GM12878 (cell line): ENCODE measurements around the gene ELL. TPM values are rescaled to one million over a fixed set of nuclear protein-coding genes. Genes with fewer than 3 reads are reported as not detected.

Source experiments
- ATAC-seq: fragments of 200-7000 bp; cut with Tn5 transposase; 3 replicates; pipeline ENCODE4 v1.9.1; 2020; ENCODE audit warnings: mild to moderate bottlenecking, moderate library complexity
- BruUV-seq: library from RNA; stranded (reverse); fragments of 400-500 nt; replicated peaks from 2 replicates; lab custom pipeline; 2021; lab: Mats Ljungman, UMichigan
- CTCF ChIA-PET: fragments of 300-600 bp; sonication (Branson Sonifier 250); formaldehyde crosslinking; extraction: SDS; loops from one replicate; lab custom pipeline; 2021; ENCODE audit warnings: inconsistent platforms; lab: Yijun Ruan, JAX
- POLR2A ChIA-PET: fragments of 350-600 bp; formaldehyde crosslinking; extraction: SDS; loops from one replicate; lab custom pipeline; 2021; ENCODE audit warnings: inconsistent platforms; lab: Charles Lee
- RAD21 ChIA-PET: fragments of 300-600 bp; sonication (Branson Sonifier 250); formaldehyde crosslinking; loops from one replicate; lab custom pipeline; 2023; ENCODE audit warnings: antibody characterized with exemption; ENCODE audit not compliant: unreplicated experiment; lab: Charles Lee
- SMC1A ChIA-PET: fragments of 300-600 bp; sonication (Branson Sonifier 250); formaldehyde crosslinking; loops from one replicate; lab custom pipeline; 2023; ENCODE audit not compliant: unreplicated experiment, uncharacterized antibody; lab: Charles Lee
- DNase-seq: peaks from one replicate; pipeline ENCODE4 v3.0.0-alpha.2; 2011; ENCODE audit warnings: low read depth, low spot score
- FAIRE-seq: peaks from 3 replicates; lab custom pipeline; 2011; peaks lifted over from hg19 to GRCh38; lab: Jason Lieb, UNC
- H2AFZ ChIP-seq: 2 replicates; pipeline ENCODE4 v1.6.0; 2011; ENCODE audit warnings: low read depth, low read length, control low read depth; ENCODE audit not compliant: control insufficient read depth
- H3K27ac ChIP-seq: 2 replicates; pipeline ENCODE4 v1.5.1; 2011; ENCODE audit warnings: control low read depth; ENCODE audit not compliant: control insufficient read depth, insufficient read depth
- H3K27me3 ChIP-seq, 2 experiments: replicated peaks in 1 of 2; 2 replicates each; pipeline versions ENCODE4 v1.6.0 to v1.6.1; 2011; ENCODE audit warnings: low read length in 1 of 2; ENCODE audit not compliant: control insufficient read depth in 2 of 2, insufficient read depth in 2 of 2
- H3K36me3 ChIP-seq, 2 experiments: 2 replicates each; pipeline ENCODE4 v1.5.1; 2011; ENCODE audit warnings: low read length in 1 of 2; ENCODE audit not compliant: control insufficient read depth in 2 of 2, insufficient read depth in 2 of 2
- H3K4me1 ChIP-seq: 2 replicates; pipeline ENCODE4 v1.6.1; 2011; ENCODE audit warnings: mild to moderate bottlenecking, low read length, moderate library complexity, mixed read lengths; ENCODE audit not compliant: control insufficient read depth, insufficient read depth
- H3K4me2 ChIP-seq: 2 replicates; pipeline ENCODE4 v1.6.0; 2011; ENCODE audit warnings: control low read depth; ENCODE audit not compliant: control insufficient read depth, insufficient read depth
- H3K4me3 ChIP-seq: fragments of 200-600 bp; sonication (generic); 2 replicates; pipeline ENCODE4 v1.5.1; 2016
- H3K79me2 ChIP-seq: 2 replicates; pipeline ENCODE4 v1.6.0; 2011; ENCODE audit warnings: low read length; ENCODE audit not compliant: control insufficient read depth, insufficient read depth
- H3K9ac ChIP-seq: 2 replicates; pipeline ENCODE4 v1.8.0; 2011; ENCODE audit warnings: low read length, control low read depth, mixed read lengths; ENCODE audit not compliant: control insufficient read depth, insufficient read depth
- H3K9me3 ChIP-seq: replicated peaks from 3 replicates; pipeline ENCODE4 v1.5.1; 2011; ENCODE audit warnings: mild to moderate bottlenecking, low read length; ENCODE audit not compliant: control insufficient read depth, insufficient read depth
- H4K20me1 ChIP-seq: 2 replicates; pipeline ENCODE4 v1.6.0; 2011; ENCODE audit not compliant: control insufficient read depth, insufficient read depth
- ATF3 ChIP-seq: IDR thresholded peaks from 2 replicates; pipeline ENCODE4 v1.6.1; 2011; ENCODE audit warnings: low read depth, mild to moderate bottlenecking, low read length, moderate library complexity, borderline replicate concordance; ENCODE audit errors: extremely low read depth
- BCL11A ChIP-seq: IDR thresholded peaks from 2 replicates; pipeline ENCODE4 v1.6.1; 2011; ENCODE audit warnings: low read depth, low read length
- BHLHE40 ChIP-seq, 2 experiments: fragments of 450-650 bp in 1 of 2; IDR thresholded peaks; 2 replicates each; pipeline ENCODE4 v1.6.1; 2011 to 2017; ENCODE audit warnings: low read depth in 2 of 2, borderline replicate concordance in 1 of 2, improper control_type of control experiment in 1 of 2, low read length in 1 of 2, mild to moderate bottlenecking in 1 of 2
- BMI1 ChIP-seq: fragments of 450-650 bp; IDR thresholded peaks from 2 replicates; pipeline ENCODE4 v1.6.1; 2016; ENCODE audit warnings: mild to moderate bottlenecking, moderate library complexity, borderline replicate concordance
- CBX5 ChIP-seq: sonication (generic); IDR thresholded peaks from 2 replicates; pipeline ENCODE4 v1.6.1; 2016; ENCODE audit warnings: low read depth, moderate library complexity, mild to moderate bottlenecking, inconsistent platforms
- E2F8 ChIP-seq: fragments of 450-650 bp; IDR thresholded peaks from 2 replicates; pipeline ENCODE4 v1.6.1; 2018; ENCODE audit warnings: mild to moderate bottlenecking, low read depth, moderate library complexity; ENCODE audit not compliant: partially characterized antibody
- ETV6 ChIP-seq, 2 experiments: fragments of 450-650 bp in 1 of 2; IDR thresholded peaks in 1 of 2; conservative IDR thresholded peaks in 1 of 2; 2 replicates each; pipeline ENCODE4 v1.6.1; 2014; ENCODE audit warnings: antibody characterized with exemption in 1 of 2, borderline replicate concordance in 1 of 2, low read depth in 1 of 2, mild to moderate bottlenecking in 1 of 2, moderate library complexity in 1 of 2
- HDAC2 ChIP-seq: fragments of 200-600 bp; sonication (generic); IDR thresholded peaks from 2 replicates; pipeline ENCODE4 v1.6.1; 2017
- IRF5 ChIP-seq: fragments of 450-650 bp; IDR thresholded peaks from 2 replicates; pipeline ENCODE4 v1.6.1; 2017; ENCODE audit warnings: borderline replicate concordance
- KAT2A ChIP-seq: conservative IDR thresholded peaks from 2 replicates; pipeline ENCODE4 v1.6.1; 2011; ENCODE audit warnings: low read depth, low read length; ENCODE audit not compliant: control insufficient read depth
- POLR2AphosphoS2 ChIP-seq: IDR thresholded peaks from 2 replicates; pipeline ENCODE4 v1.6.1; 2011; ENCODE audit warnings: low read depth, mild to moderate bottlenecking, low read length, improper control_type of control experiment, moderate library complexity
- SMC3 ChIP-seq: IDR thresholded peaks from 2 replicates; pipeline ENCODE4 v1.6.1; 2011; ENCODE audit warnings: low read length, improper control_type of control experiment, borderline replicate concordance
- SREBF1 ChIP-seq: IDR thresholded peaks from 2 replicates; pipeline ENCODE4 v1.6.1; 2012; ENCODE audit warnings: mild to moderate bottlenecking, low read length
- STAT3 ChIP-seq: IDR thresholded peaks from 2 replicates; pipeline ENCODE4 v1.6.1; 2011; ENCODE audit warnings: low read depth, low read length, improper control_type of control experiment
- YY1 ChIP-seq: IDR thresholded peaks from 2 replicates; pipeline ENCODE4 v1.6.1; 2011; ENCODE audit warnings: low read depth, mild to moderate bottlenecking, low read length
- ZBTB4 ChIP-seq: fragments of 450-650 bp; formaldehyde crosslinking; IDR thresholded peaks from 2 replicates; pipeline ENCODE4 v1.4.0; 2022; ENCODE audit warnings: mild to moderate bottlenecking, moderate library complexity
- ZNF274 ChIP-seq: IDR thresholded peaks from one replicate; pipeline ENCODE4 v1.8.0; 2011; ENCODE audit not compliant: insufficient read length, insufficient read depth
- ZZZ3 ChIP-seq: IDR thresholded peaks from 2 replicates; pipeline ENCODE4 v1.6.1; 2011; ENCODE audit warnings: low read depth; ENCODE audit not compliant: control insufficient read depth, insufficient read length
- WGBS: methylation state at CpG from one replicate; pipeline ENCODE4 v1.1.6; 2016; ENCODE audit warnings: low lambda C conversion rate; ENCODE audit not compliant: insufficient replicate concordance, insufficient coverage; ENCODE audit errors: missing lambda C conversion rate; 5-methylcytosine and 5-hydroxymethylcytosine counted together
- in situ Hi-C: fragments of 300-500 bp; cut with MboI; formaldehyde crosslinking; loops from 9 replicates; pipeline ENCODE4 v1.14.3; 2018; ENCODE audit warnings: mixed read lengths
- intact Hi-C: fragments of 100-400 bp; cut with micrococcal nuclease; formaldehyde crosslinking; loops from one replicate; pipeline ENCODE4 v1.14.2; 2022; ENCODE audit not compliant: unreplicated experiment
- polyA plus RNA-seq, 11 experiments: library from polyadenylated mRNA; depleted of rRNA in 4 of 11; unstranded in 6 of 11; stranded (reverse) in 5 of 11; fragments of >200 nt; fragmentation: Nextera tagmentation in 4 of 11; fragmentation: Illumina TruSeq in 1 of 11; extraction: Ambion mirVana in 4 of 11; extraction: Trizol in 1 of 11; gene quantifications; 1 replicate in 1 of 11; 2 replicates in 10 of 11; pipeline versions ENCODE4 v1.2.1 to v1.2.3, GENCODE V29; 2011 to 2016; ENCODE audit warnings: inconsistent platforms in 2 of 11, missing spikeins in 2 of 11, low read depth in 1 of 11
- total RNA-seq, 4 experiments: library from RNA; depleted of rRNA in 3 of 4; stranded (reverse); fragments of >200 nt in 3 of 4; fragmentation: Illumina TruSeq in 1 of 4; extraction: Trizol in 1 of 4; gene quantifications; 2 replicates each; pipeline versions ENCODE4 v1.2.1 to v1.2.3, GENCODE V29; 2013 to 2021

ELL gene
- total and polyA plus RNA-seq, 10 of the 15 experiments (the other 5 are each of a cell fraction or from before 2014, with no cell fraction given): 0.91 to 25.0 (median 9.1) TPM

- Histone ChIP-seq H3K27ac (no peak overlapping the region), H3K4me1 (peaks cover 10% of the 10 kb centered on the region), H3K4me2 (no peak overlapping the region), H4K20me1 (no peaks in the 10 kb centered on the region), H3K9ac (no peak overlapping the region), H3K4me3 (no peak overlapping the region), H3K9me3 (no peaks in the 10 kb centered on the region), H3K27me3 (no peaks in the 10 kb centered on the region), H2AFZ (no peak overlapping the region), H3K36me3 (peaks cover 6 to 31% of the 10 kb centered on the region in 2 experiments; a peak in 3 of 4 replicates), H3K79me2 (peaks cover 14% of the 10 kb centered on the region)
- CTCF ChIA-PET: no interaction called here
- in situ Hi-C loops: no loop called here
- SMC1A ChIA-PET: no interaction called here
- WGBS: 98% methylated on average over 19 of the region's 22 CpGs
- FAIRE-seq (no peak), DNase-seq (no peak), ATAC-seq (no peak)
- RAD21 ChIA-PET: no interaction called here
- POLR2A ChIA-PET: interaction anchor here (1.3 kb wide), 1 partner anchor 15 kb away, joined by 3 read pairs; no protein-coding TSS in a partner anchor
- intact Hi-C loops: no loop called here
- no TSS peak for BruUV-seq
- TF ChIP-seq BMI1 (no peak), YY1 (no peak), IRF5 (no peak), KAT2A (no peak), ZBTB4 (no peak), ZZZ3 (no peak), HDAC2 (no peak), CBX5 (no peak), BHLHE40 (IDR thresholded peaks at IDR 0.05; ENCODE audit: borderline replicate concordance in 1 of 2, low read depth in 2 of 2, low read length in 1 of 2) (no peak), BCL11A (no peak), POLR2AphosphoS2 (no peak), STAT3 (no peak), SMC3 (no peak), E2F8 (no peak), ATF3 (no peak), ETV6 (conservative IDR thresholded peaks at IDR 0.05 in 1 of 2, IDR thresholded peaks at IDR 0.05 in 1 of 2; ENCODE audit: borderline replicate concordance in 1 of 2, low read depth in 1 of 2) (no peak), ZNF274 (no peak), SREBF1 (no peak)
Observed at GRCh38 chr19:18538115-18538514, 16.2 kb upstream of the ELL start.
